Right lobe of liver (tissue), 4 donors: ENCODE data around the gene USH1C.

Source experiments
- POLR2A ChIP-seq: fragments of 450-650 bp; IDR thresholded peaks from one replicate; pipeline ENCODE4 v1.6.1; 2017; ENCODE audit warnings: antibody characterized with exemption, mild to moderate bottlenecking
- TF ChIP-seq, protein P1 (sequence below), 4 donors: fragments of 200-600 bp in 3 of 4; fragments of 450-650 bp in 1 of 4; IDR thresholded peaks; one replicate each; pipeline versions ENCODE4 v1.5.1 to v1.8.0; 2016 to 2022; ENCODE audit warnings: antibody characterized with exemption in 4 of 4, mild to moderate bottlenecking in 2 of 4
- donor health status: DM: no; HTN: no; CAD: no.
- donor health status: DM: no; HTN: no; CAD: no.
- donor health status: DM: no; HTN: yes; CAD: no.

DNA sequence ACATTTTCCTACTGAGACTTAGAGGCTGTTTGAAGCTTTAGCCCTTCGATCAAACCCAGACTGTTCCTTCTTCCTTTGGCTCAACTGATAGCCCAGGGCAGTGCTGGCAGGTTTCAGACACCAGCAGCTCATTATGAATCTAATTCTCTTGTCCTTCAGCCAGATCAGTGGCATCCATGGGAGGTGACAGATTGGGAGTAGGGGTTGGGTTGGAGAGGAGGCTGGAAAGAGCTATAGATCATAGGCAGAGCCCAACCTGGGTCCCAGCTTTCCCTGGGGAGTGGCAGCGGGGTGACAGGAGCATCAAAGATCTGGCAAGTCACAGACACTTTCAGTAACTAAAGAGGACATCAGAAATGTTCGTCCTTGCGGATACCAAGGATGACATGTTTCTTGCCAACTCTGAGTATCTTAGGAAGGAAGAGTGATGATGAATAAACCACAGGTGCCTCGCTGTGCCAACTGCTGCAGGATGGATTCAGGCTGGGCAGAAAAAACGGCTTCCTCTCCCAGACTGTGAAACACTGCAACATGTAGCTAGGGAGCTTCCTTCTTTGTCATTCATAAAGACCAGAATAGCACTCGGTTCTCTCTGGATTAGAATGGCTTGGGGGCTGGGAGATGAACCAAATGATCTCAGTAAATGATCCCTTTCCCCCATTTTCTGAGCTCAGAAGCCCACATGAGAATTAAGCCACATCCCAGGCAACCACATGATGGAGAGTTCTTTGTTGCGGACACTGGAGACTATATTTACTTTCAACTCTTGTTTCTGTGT is 86.6 kb downstream of the USH1C start:
- TF ChIP-seq, protein P1, sequence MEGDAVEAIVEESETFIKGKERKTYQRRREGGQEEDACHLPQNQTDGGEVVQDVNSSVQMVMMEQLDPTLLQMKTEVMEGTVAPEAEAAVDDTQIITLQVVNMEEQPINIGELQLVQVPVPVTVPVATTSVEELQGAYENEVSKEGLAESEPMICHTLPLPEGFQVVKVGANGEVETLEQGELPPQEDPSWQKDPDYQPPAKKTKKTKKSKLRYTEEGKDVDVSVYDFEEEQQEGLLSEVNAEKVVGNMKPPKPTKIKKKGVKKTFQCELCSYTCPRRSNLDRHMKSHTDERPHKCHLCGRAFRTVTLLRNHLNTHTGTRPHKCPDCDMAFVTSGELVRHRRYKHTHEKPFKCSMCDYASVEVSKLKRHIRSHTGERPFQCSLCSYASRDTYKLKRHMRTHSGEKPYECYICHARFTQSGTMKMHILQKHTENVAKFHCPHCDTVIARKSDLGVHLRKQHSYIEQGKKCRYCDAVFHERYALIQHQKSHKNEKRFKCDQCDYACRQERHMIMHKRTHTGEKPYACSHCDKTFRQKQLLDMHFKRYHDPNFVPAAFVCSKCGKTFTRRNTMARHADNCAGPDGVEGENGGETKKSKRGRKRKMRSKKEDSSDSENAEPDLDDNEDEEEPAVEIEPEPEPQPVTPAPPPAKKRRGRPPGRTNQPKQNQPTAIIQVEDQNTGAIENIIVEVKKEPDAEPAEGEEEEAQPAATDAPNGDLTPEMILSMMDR (IDR thresholded peaks at IDR 0.05), result no peak
- TF ChIP-seq POLR2A, result no peak
